Astrocyte (in vitro differentiated cells and primary cell): ENCODE results near the gene EEA1.

ENCODE experiments used
- EZH2 ChIP-seq: IDR thresholded peaks from 2 replicates; pipeline ENCODE4 v1.6.1; 2012; ENCODE audit warnings: mild to moderate bottlenecking, low read length, inconsistent platforms; ENCODE audit not compliant: insufficient read depth
- TF ChIP-seq, protein P1 (sequence below): IDR thresholded peaks from 2 replicates; pipeline ENCODE4 v1.5.1; 2011; ENCODE audit warnings: low read depth, mild to moderate bottlenecking, inconsistent platforms, low read length, moderate library complexity; ENCODE audit not compliant: insufficient read depth

DNA sequence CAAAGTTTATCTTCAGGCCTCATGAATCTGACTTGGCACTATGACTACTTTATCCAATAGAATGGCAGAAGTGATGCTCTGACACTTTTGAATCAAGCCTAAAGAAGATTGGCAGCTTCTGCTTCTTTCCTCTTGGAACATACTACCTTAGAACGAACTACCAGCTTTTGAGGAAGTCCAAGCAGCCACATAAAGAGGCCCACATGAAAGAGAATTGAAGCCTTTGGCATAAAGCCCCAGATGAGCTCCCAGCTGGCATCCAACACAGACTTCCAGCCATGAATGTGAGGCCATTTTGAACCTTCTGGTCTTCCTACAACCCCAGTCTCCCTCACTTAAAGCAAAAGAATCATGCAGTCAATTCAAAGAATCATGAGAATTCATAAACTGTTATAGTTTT is 65.8 kb downstream of the EEA1 start:
- TF ChIP-seq, protein P1, sequence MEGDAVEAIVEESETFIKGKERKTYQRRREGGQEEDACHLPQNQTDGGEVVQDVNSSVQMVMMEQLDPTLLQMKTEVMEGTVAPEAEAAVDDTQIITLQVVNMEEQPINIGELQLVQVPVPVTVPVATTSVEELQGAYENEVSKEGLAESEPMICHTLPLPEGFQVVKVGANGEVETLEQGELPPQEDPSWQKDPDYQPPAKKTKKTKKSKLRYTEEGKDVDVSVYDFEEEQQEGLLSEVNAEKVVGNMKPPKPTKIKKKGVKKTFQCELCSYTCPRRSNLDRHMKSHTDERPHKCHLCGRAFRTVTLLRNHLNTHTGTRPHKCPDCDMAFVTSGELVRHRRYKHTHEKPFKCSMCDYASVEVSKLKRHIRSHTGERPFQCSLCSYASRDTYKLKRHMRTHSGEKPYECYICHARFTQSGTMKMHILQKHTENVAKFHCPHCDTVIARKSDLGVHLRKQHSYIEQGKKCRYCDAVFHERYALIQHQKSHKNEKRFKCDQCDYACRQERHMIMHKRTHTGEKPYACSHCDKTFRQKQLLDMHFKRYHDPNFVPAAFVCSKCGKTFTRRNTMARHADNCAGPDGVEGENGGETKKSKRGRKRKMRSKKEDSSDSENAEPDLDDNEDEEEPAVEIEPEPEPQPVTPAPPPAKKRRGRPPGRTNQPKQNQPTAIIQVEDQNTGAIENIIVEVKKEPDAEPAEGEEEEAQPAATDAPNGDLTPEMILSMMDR: no peak
- no peak for TF ChIP-seq EZH2
